K562 (cell line): Measurements from ENCODE around the gene ZFYVE16. TPM values are rescaled to one million over a fixed set of nuclear protein-coding genes. Genes with fewer than 3 reads are reported as not detected.

Source experiments
- CXXC5 ChIP-seq: fragments of 250-450 bp; sonication (Bioruptor Pico); IDR thresholded peaks from 2 replicates; pipeline ENCODE4 v1.8.0; 2022; ENCODE audit warnings: inconsistent platforms, mild to moderate bottlenecking, moderate library complexity
- FOXA3 ChIP-seq, 2 experiments: fragments of 450-650 bp in 1 of 2; sonication (generic) in 1 of 2; formaldehyde crosslinking; IDR thresholded peaks in 1 of 2; conservative IDR thresholded peaks in 1 of 2; 2 replicates each; pipeline versions ENCODE4 v1.4.0 to v1.8.0; 2020 to 2022; ENCODE audit warnings: mild to moderate bottlenecking in 2 of 2, missing genetic modification reagents in 1 of 2
- NONO ChIP-seq, 2 experiments: fragments of 200-400 bp in 1 of 2; fragments of 450-650 bp in 1 of 2; formaldehyde crosslinking in 1 of 2; IDR thresholded peaks; 2 replicates each; pipeline ENCODE4 v1.6.1; 2017; ENCODE audit warnings: low read depth in 2 of 2, mild to moderate bottlenecking in 2 of 2, moderate library complexity in 2 of 2, low read length in 1 of 2
- NR4A1 ChIP-seq, 2 experiments: fragments of 250-450 bp in 1 of 2; fragments of 450-650 bp in 1 of 2; sonication (Bioruptor Pico) in 1 of 2; IDR thresholded peaks; 2 replicates each; pipeline versions ENCODE4 v1.4.0 to v1.6.1; 2016 to 2020; ENCODE audit warnings: mild to moderate bottlenecking in 2 of 2, missing compliant biosample characterization in 1 of 2, missing genetic modification characterization in 1 of 2, moderate library complexity in 1 of 2
- RERE ChIP-seq: sonication (generic); formaldehyde crosslinking; IDR thresholded peaks from 2 replicates; pipeline ENCODE4 v1.8.0; 2023; ENCODE audit warnings: missing genetic modification reagents, mild to moderate bottlenecking, borderline replicate concordance
- TSC22D4 ChIP-seq: fragments of 450-650 bp; IDR thresholded peaks from 2 replicates; pipeline ENCODE4 v1.6.1; 2016; ENCODE audit warnings: missing genetic modification characterization, missing biosample characterization, control low read depth
- XRCC5 ChIP-seq: fragments of 200-400 bp; formaldehyde crosslinking; IDR thresholded peaks from 2 replicates; pipeline ENCODE4 v1.6.1; 2017; ENCODE audit warnings: low read depth, mild to moderate bottlenecking, low read length
- polyA plus RNA-seq, 8 experiments: library from polyadenylated mRNA; depleted of rRNA in 4 of 8; stranded (reverse) in 5 of 8; unstranded in 3 of 8; fragments of >200 nt; fragmentation: Nextera tagmentation in 2 of 8; fragmentation: Illumina TruSeq in 1 of 8; extraction: Ambion mirVana in 2 of 8; extraction: Trizol in 1 of 8; gene quantifications; 2 replicates each; pipeline versions ENCODE4 v1.2.1 to v1.2.3, GENCODE V29; 2011 to 2014; ENCODE audit warnings: inconsistent platforms in 1 of 8, missing spikeins in 1 of 8
- total RNA-seq, 7 experiments: library from RNA; depleted of rRNA in 6 of 7; stranded (reverse); fragments of >200 nt in 6 of 7; fragmentation: Illumina TruSeq in 2 of 7; extraction: Trizol in 2 of 7; gene quantifications; 2 replicates each; pipeline versions ENCODE4 v1.2.1 to v1.2.3, GENCODE V29; 2011 to 2021; ENCODE audit warnings: low replicate concordance in 1 of 7
- TF ChIP-seq, protein P1 (sequence below): conservative IDR thresholded peaks from 2 replicates; pipeline ENCODE4 v1.6.1; 2011; ENCODE audit warnings: low read depth, mild to moderate bottlenecking, low read length; ENCODE audit not compliant: control insufficient read depth
- TF ChIP-seq, protein P2 (sequence below), 2 experiments: fragments of 450-650 bp in 1 of 2; sonication (generic) in 1 of 2; formaldehyde crosslinking in 1 of 2; IDR thresholded peaks in 1 of 2; conservative IDR thresholded peaks in 1 of 2; 2 replicates each; pipeline versions ENCODE4 v1.6.1 to v1.8.1; 2016 to 2023; ENCODE audit warnings: mild to moderate bottlenecking in 2 of 2, moderate library complexity in 2 of 2, inconsistent platforms in 1 of 2, missing genetic modification reagents in 1 of 2
- TF ChIP-seq, protein P3 (sequence below), 2 experiments: fragments of 450-650 bp in 1 of 2; sonication (generic) in 1 of 2; formaldehyde crosslinking; conservative IDR thresholded peaks; 2 replicates each; pipeline versions ENCODE4 v1.4.0 to v1.8.1; 2020 to 2022; ENCODE audit warnings: mild to moderate bottlenecking in 1 of 2, missing genetic modification reagents in 1 of 2

ZFYVE16 gene
- total and polyA plus RNA-seq, 9 of the 15 experiments (the other 6 are each of a cell fraction or from before 2014, with no cell fraction given), result 6.0 to 18.9 (median 12.5) TPM

- peak; percentile 64; the same call in 1 of the 2 replicates for TF ChIP-seq RERE (CRISPR knock-in tag)
- 0 out of 4 replicates have a peak, but pooled peaks of 1 of the 2 experiments have one; percentile 35 for TF ChIP-seq NONO (IDR thresholded peaks at IDR 0.05; ENCODE audit: low read depth in 2 of 2, low read length in 1 of 2)
- TF ChIP-seq FOXA3 (CRISPR knock-in tag; conservative IDR thresholded peaks at IDR 0.05 in 1 of 2, IDR thresholded peaks at IDR 0.05 in 1 of 2), result 0 out of 4 replicates have a peak, but pooled peaks of 1 of the 2 experiments have one; percentile 38
- TF ChIP-seq, protein P1, sequence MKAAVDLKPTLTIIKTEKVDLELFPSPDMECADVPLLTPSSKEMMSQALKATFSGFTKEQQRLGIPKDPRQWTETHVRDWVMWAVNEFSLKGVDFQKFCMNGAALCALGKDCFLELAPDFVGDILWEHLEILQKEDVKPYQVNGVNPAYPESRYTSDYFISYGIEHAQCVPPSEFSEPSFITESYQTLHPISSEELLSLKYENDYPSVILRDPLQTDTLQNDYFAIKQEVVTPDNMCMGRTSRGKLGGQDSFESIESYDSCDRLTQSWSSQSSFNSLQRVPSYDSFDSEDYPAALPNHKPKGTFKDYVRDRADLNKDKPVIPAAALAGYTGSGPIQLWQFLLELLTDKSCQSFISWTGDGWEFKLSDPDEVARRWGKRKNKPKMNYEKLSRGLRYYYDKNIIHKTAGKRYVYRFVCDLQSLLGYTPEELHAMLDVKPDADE, result peak; percentile 20; the same call in 1 of the 2 replicates
- TF ChIP-seq TSC22D4 (tag), result no peak
- peak; percentile 26; the same call in 1 of the 2 replicates for TF ChIP-seq XRCC5
- TF ChIP-seq, protein P2, sequence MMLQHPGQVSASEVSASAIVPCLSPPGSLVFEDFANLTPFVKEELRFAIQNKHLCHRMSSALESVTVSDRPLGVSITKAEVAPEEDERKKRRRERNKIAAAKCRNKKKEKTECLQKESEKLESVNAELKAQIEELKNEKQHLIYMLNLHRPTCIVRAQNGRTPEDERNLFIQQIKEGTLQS (IDR thresholded peaks at IDR 0.05), result no peak
- TF ChIP-seq, protein P2 (CRISPR knock-in tag; conservative IDR thresholded peaks at IDR 0.05), result peak; percentile 48; the same call in 1 of the 2 replicates
- TF ChIP-seq, protein P3, sequence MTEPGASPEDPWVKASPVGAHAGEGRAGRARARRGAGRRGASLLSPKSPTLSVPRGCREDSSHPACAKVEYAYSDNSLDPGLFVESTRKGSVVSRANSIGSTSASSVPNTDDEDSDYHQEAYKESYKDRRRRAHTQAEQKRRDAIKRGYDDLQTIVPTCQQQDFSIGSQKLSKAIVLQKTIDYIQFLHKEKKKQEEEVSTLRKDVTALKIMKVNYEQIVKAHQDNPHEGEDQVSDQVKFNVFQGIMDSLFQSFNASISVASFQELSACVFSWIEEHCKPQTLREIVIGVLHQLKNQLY (CRISPR knock-in tag; conservative IDR thresholded peaks at IDR 0.05), result no peak
- TF ChIP-seq NR4A1 (CRISPR knock-in tag; IDR thresholded peaks at IDR 0.05), result 0 out of 2 replicates have a peak, but pooled peaks have one; percentile 43
- TF ChIP-seq NR4A1 (tag; IDR thresholded peaks at IDR 0.05), result no peak
- TF ChIP-seq CXXC5 (CRISPR knock-in tag), result peak; percentile 57
These were observed at the start of gene ZFYVE16 (continued) for GRCh38 chr5:80407735-80408483.
